Progenitor cell of endocrine pancreas (in vitro differentiated cells): Measurements from ENCODE around the gene PTGS1. TPM values are rescaled to one million over a fixed set of nuclear protein-coding genes. Genes with fewer than 3 reads are reported as not detected.

Source experiments
- DNase-seq: peaks from one replicate; pipeline ENCODE4 v3.0.0; 2021; ENCODE audit warnings: low spot score; ENCODE audit not compliant: unreplicated experiment
- H3K27ac Mint-ChIP-seq: 2 replicates; pipeline ENCODE4 v1.8.0; 2021; ENCODE audit warnings: mild to moderate bottlenecking, moderate library complexity, mixed read lengths
- H3K27me3 Mint-ChIP-seq: 2 replicates; pipeline ENCODE4 v1.8.0; 2021; ENCODE audit warnings: mixed read lengths
- H3K36me3 Mint-ChIP-seq: 2 replicates; pipeline ENCODE4 v1.8.0; 2022; ENCODE audit warnings: mixed read lengths; ENCODE audit not compliant: insufficient read depth
- H3K4me1 Mint-ChIP-seq: 2 replicates; pipeline ENCODE4 v1.8.0; 2021; ENCODE audit warnings: low read depth, mixed read lengths
- H3K4me3 Mint-ChIP-seq: 2 replicates; pipeline ENCODE4 v1.8.0; 2021; ENCODE audit warnings: low read depth, mild to moderate bottlenecking, moderate library complexity, mixed read lengths
- H3K9me3 Mint-ChIP-seq: 2 replicates; pipeline ENCODE4 v1.8.0; 2021; ENCODE audit warnings: low read depth, mixed read lengths
- total RNA-seq: library from RNA; stranded (reverse); gene quantifications from 2 replicates; pipeline ENCODE4 v1.2.1, GENCODE V29; 2021
- TF ChIP-seq, protein P1 (sequence below): fragments of 200-600 bp; sonication (generic); IDR thresholded peaks from one replicate; pipeline ENCODE4 v1.5.0; 2021; ENCODE audit warnings: antibody characterized with exemption, mild to moderate bottlenecking; ENCODE audit not compliant: unreplicated experiment

The PTGS1 gene
- total RNA-seq, 1 donor from 2014 or later: 0.07 TPM

DNA sequence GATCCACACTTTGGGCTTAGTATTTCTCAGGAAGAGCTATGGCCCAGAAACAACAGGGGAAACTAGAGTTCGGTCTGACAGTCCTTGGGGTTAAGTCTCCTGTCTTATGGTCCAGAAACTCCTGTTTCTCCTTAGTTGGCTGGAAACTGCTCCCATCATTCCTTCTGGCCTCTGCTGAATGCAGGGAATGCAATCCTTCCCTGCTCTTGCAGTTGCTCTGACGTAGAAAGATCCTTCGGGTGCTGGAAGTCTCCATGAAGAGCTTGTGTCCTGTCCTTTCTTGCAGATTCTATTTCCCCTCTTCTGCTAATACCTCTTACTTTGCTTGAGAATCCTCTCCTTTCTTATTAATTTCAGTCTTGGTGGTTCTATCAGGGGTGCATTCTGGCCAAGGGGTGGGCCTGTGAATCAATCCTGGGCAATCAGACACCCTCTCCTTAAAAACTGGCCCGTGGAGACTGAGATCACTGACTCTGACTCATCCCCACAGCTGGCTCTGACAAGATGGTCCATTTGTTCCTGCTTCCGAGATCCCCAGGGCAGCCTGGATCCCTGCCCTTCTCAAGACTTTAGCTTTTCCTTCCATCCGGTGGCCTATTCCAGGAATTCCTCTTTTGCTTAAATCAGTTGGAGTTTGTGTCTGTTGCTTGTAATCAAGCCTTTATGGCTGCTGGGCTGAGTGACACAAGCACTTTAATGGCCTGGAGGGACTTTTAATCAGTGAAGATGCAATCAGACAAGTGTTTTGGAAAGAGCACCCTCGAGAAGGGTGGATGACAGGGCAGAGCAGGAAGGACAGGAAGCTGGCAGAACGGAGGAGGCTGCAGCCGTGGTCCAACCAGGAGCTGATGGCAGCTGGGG is 23.7 kb downstream of the PTGS1 start:
- Mint-ChIP-seq H3K27ac (no peak overlapping the region), H3K4me1 (no peaks in the 10 kb centered on the region), H3K36me3 (no peaks in the 10 kb centered on the region), H3K27me3 (peaks cover 14% of the 10 kb centered on the region), H3K9me3 (no peaks in the 10 kb centered on the region), H3K4me3 (no peak overlapping the region)
- no peak for DNase-seq
- TF ChIP-seq, protein P1, sequence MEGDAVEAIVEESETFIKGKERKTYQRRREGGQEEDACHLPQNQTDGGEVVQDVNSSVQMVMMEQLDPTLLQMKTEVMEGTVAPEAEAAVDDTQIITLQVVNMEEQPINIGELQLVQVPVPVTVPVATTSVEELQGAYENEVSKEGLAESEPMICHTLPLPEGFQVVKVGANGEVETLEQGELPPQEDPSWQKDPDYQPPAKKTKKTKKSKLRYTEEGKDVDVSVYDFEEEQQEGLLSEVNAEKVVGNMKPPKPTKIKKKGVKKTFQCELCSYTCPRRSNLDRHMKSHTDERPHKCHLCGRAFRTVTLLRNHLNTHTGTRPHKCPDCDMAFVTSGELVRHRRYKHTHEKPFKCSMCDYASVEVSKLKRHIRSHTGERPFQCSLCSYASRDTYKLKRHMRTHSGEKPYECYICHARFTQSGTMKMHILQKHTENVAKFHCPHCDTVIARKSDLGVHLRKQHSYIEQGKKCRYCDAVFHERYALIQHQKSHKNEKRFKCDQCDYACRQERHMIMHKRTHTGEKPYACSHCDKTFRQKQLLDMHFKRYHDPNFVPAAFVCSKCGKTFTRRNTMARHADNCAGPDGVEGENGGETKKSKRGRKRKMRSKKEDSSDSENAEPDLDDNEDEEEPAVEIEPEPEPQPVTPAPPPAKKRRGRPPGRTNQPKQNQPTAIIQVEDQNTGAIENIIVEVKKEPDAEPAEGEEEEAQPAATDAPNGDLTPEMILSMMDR: no peak

DNA sequence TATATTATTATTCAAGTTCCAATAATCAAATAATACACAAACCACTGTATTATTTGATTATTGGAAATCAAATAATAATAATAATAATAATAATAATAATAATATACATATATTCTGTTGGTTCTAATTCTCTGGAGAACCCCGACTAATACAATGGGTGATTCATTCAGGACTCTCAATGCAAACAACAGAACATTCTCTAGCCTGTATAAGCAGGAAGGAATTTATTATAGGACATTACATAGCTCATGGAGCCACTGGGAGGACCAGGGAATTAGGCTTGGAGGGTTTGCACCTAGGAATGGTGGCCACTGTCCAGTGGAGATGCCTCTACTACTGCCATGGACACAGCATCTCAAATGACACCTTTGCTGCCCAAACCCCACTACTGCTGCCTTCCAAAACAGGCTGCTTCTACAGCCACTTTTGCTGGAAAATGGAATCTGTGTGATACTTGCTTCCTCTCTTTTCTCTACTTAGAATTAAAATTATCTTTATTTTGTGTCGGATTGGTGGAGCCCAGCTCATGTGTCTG is 25.9 kb downstream of the PTGS1 start:
- Mint-ChIP-seq H3K4me3 (no peak overlapping the region), H3K36me3 (no peaks in the 10 kb centered on the region), H3K27ac (no peak overlapping the region), H3K9me3 (no peaks in the 10 kb centered on the region), H3K4me1 (no peaks in the 10 kb centered on the region), H3K27me3 (peaks cover 12% of the 10 kb centered on the region)
- TF ChIP-seq, protein P1: no peak
- DNase-seq: no peak

DNA sequence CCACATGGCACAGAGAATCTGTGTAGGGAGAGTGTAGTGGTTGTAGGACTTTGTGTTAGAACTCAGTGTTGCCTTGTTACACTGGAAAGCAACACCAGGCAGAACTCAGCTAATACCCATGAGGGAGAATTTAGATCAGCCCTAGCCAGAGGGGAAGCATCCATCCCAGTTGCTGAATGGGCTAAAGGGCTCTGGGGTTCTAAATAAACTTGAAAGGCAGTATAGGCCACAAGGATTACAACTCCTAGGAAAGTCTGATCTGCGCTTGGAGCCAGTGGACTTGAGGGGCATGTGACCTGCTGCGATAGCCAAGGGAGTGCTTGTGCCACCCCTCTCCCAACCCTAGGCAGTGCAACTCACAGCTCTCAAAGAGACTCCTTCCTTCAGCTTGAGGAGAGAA is 26.9 kb downstream of the PTGS1 start:
- H3K36me3 Mint-ChIP-seq: no peaks in the 10 kb centered on the region
- TF ChIP-seq, protein P1: no peak
- no peaks in the 10 kb centered on the region for H3K4me1 Mint-ChIP-seq
- H3K27me3 Mint-ChIP-seq: peaks cover 14% of the 10 kb centered on the region
- H3K9me3 Mint-ChIP-seq: no peaks in the 10 kb centered on the region
- H3K27ac Mint-ChIP-seq: no peak overlapping the region
- no peak overlapping the region for H3K4me3 Mint-ChIP-seq
- DNase-seq: no peak

DNA sequence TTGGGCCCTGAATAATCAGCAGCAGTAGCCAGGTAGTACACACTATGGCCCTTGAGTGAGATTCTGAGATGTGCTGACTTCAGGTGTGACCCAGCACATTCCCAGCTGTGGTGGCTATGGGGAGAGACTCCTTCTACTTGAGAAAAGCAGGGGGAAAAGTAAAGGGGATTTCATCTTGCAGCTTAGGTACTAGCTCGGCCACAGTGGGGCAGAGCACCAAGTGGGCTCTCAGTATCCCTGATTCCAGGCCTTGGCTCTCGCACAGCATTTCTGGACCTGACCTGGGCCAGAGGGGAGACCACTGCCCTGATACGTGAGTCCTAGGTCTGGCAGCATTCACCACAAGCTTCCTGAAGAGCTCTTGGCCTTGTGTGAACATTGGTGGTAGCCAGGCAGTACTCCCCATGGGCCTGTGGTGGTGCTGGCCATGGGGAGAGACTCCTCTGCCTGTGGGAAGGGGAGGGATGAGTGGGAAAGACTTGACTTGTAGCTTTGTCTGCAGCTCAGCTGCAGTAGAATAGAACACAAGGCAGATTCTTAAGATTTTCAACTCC is 27.6 kb downstream of the PTGS1 start:
- no peaks in the 10 kb centered on the region for H3K36me3 Mint-ChIP-seq
- no peaks in the 10 kb centered on the region for H3K4me1 Mint-ChIP-seq
- H3K27ac Mint-ChIP-seq: no peak overlapping the region
- H3K4me3 Mint-ChIP-seq: no peak overlapping the region
- DNase-seq: no peak
- H3K27me3 Mint-ChIP-seq: peaks cover 16% of the 10 kb centered on the region
- TF ChIP-seq, protein P1: no peak
- H3K9me3 Mint-ChIP-seq: no peaks in the 10 kb centered on the region

DNA sequence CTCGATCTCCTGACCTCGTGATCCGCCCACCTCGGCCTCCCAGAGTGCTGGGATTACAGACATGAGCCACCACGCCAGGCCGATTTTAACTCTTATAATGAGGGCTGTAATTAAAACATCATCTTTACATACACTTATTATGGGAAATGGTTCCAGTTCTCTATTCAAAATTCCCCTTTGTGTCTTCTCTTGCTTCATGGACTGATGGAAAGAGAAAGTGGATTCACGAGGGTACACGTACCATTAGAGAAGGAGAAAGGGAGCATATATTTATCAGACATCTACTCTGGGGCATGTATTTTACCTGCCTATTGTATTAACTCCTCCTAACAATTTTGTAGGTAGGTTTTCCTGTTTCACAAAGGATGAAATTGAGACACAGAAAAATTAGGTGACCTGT is 31.1 kb downstream of the PTGS1 start:
- no peak for DNase-seq
- Mint-ChIP-seq H3K9me3 (no peaks in the 10 kb centered on the region), H3K4me3 (no peak overlapping the region), H3K36me3 (no peaks in the 10 kb centered on the region), H3K27me3 (peaks cover 17% of the 10 kb centered on the region), H3K4me1 (no peaks in the 10 kb centered on the region), H3K27ac (no peak overlapping the region)
- TF ChIP-seq, protein P1: no peak
